Breast epithelium (tissue), 4 donors: ENCODE results near the gene TUSC2. TPM values are rescaled to one million over a fixed set of nuclear protein-coding genes. Genes with fewer than 3 reads are reported as not detected.

ENCODE experiments used
- DNase-seq, 2 donors: peaks; one replicate each; pipeline ENCODE4 v3.0.0-alpha.2; 2019; ENCODE audit warnings: low spot score in 2 of 2
- H3K27ac ChIP-seq, 2 donors: fragments of 200-600 bp; sonication (generic) in 1 of 2; one replicate each; pipeline ENCODE4 v1.5.1; 2016 to 2019; ENCODE audit warnings: mild to moderate bottlenecking in 1 of 2
- H3K27me3 ChIP-seq, 2 donors: fragments of 200-600 bp; sonication (generic) in 1 of 2; one replicate each; pipeline versions ENCODE4 v1.5.1 to v1.6.0; 2017 to 2019; ENCODE audit warnings: control low read depth in 1 of 2, mild to moderate bottlenecking in 1 of 2
- H3K36me3 ChIP-seq: fragments of 200-600 bp; one replicate; pipeline ENCODE4 v1.5.1; 2019
- H3K4me1 ChIP-seq, 2 donors: fragments of 200-600 bp; sonication (generic); one replicate each; pipeline ENCODE4 v1.5.1; 2016 to 2019; ENCODE audit warnings: control low read depth in 1 of 2
- H3K4me3 ChIP-seq, 3 donors: fragments of 200-600 bp; sonication (generic); 1 replicate in 2 of 3; 2 replicates in 1 of 3; pipeline ENCODE4 v1.5.1; 2016 to 2019; ENCODE audit warnings: mild to moderate bottlenecking in 3 of 3, moderate library complexity in 2 of 3
- H3K9me3 ChIP-seq, 2 donors: fragments of 200-600 bp; sonication (generic) in 1 of 2; one replicate each; pipeline ENCODE4 v1.5.1; 2016 to 2019; ENCODE audit warnings: control low read depth in 1 of 2
- POLR2A ChIP-seq: fragments of 450-650 bp; IDR thresholded peaks from one replicate; pipeline ENCODE4 v1.6.1; 2016; ENCODE audit warnings: antibody characterized with exemption, mild to moderate bottlenecking, moderate library complexity
- POLR2AphosphoS5 ChIP-seq, 3 donors: sonication (generic); formaldehyde crosslinking; IDR thresholded peaks; one replicate each; pipeline ENCODE4 v1.6.1; 2017; ENCODE audit warnings: antibody characterized with exemption in 3 of 3
- intact Hi-C: fragments of 100-400 bp; cut with DNase I; formaldehyde crosslinking; loops from one replicate; pipeline ENCODE4 v1.15.1; 2023; ENCODE audit warnings: low total_unique reads
- total RNA-seq, 3 donors: library from RNA; depleted of rRNA; stranded (reverse); fragments of >200 nt; gene quantifications; one replicate each; pipeline ENCODE4 v1.1.0, GENCODE V29; 2016
- TF ChIP-seq, protein P1 (sequence below), 3 donors: fragments of 450-650 bp; IDR thresholded peaks; one replicate each; pipeline ENCODE4 v1.5.1; 2016 to 2017; ENCODE audit warnings: antibody characterized with exemption in 3 of 3, mild to moderate bottlenecking in 3 of 3, moderate library complexity in 3 of 3

The TUSC2 gene
- total RNA-seq, 3 donors from 2014 or later: 18.1 to 25.9 (median 21.3) TPM

- Histone ChIP-seq H3K4me1 (no peaks in the 10 kb centered on the region), H3K27ac (no peak overlapping the region), H3K9me3 (no peaks in the 10 kb centered on the region), H3K36me3 (no peaks in the 10 kb centered on the region), H3K4me3 (no peak overlapping the region), H3K27me3 (no peaks in the 10 kb centered on the region)
- intact Hi-C loops: no loop called here
- TF ChIP-seq, protein P1, sequence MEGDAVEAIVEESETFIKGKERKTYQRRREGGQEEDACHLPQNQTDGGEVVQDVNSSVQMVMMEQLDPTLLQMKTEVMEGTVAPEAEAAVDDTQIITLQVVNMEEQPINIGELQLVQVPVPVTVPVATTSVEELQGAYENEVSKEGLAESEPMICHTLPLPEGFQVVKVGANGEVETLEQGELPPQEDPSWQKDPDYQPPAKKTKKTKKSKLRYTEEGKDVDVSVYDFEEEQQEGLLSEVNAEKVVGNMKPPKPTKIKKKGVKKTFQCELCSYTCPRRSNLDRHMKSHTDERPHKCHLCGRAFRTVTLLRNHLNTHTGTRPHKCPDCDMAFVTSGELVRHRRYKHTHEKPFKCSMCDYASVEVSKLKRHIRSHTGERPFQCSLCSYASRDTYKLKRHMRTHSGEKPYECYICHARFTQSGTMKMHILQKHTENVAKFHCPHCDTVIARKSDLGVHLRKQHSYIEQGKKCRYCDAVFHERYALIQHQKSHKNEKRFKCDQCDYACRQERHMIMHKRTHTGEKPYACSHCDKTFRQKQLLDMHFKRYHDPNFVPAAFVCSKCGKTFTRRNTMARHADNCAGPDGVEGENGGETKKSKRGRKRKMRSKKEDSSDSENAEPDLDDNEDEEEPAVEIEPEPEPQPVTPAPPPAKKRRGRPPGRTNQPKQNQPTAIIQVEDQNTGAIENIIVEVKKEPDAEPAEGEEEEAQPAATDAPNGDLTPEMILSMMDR (IDR thresholded peaks at IDR 0.05): no peak
- TF ChIP-seq POLR2AphosphoS5 (IDR thresholded peaks at IDR 0.05) (no peak), POLR2A (no peak)
- no peak for DNase-seq
These were observed 44.3 kb upstream of the TUSC2 start for GRCh38 chr3:50372349-50372748.

- Histone ChIP-seq H3K27me3 (no peaks in the 10 kb centered on the region), H3K9me3 (no peaks in the 10 kb centered on the region), H3K4me3 (no peak overlapping the region), H3K4me1 (no peaks in the 10 kb centered on the region), H3K36me3 (no peaks in the 10 kb centered on the region), H3K27ac (no peak overlapping the region)
- intact Hi-C loops: no loop called here
- DNase-seq: no peak
- TF ChIP-seq POLR2AphosphoS5 (IDR thresholded peaks at IDR 0.05): no peak
- TF ChIP-seq POLR2A: no peak
- TF ChIP-seq, protein P1 (IDR thresholded peaks at IDR 0.05): no peak
These were observed 43.2 kb upstream of the TUSC2 start for GRCh38 chr3:50371133-50371685.

DNA sequence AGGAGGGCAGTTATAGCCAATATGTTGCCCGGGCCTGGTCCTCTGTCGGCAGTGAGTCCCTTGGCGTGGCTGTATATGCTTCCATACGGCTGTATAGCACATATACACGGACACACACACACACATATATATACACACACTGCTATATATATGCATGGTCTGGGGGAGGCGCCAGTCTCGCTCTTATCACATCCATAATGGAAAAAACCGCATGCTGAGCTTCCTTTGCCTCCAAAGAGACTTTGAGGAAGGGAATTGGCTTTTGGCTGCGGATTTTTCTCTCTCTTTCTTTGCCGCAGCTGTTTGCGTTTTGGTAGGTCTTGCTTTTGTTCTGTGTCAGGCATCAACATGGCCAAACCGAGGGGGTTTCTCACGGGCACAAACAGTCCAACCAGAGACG is 42.6 kb upstream of the TUSC2 start:
- no peak overlapping the region for H3K4me3 ChIP-seq
- DNase-seq: no peak
- no peaks in the 10 kb centered on the region for H3K4me1 ChIP-seq
- H3K36me3 ChIP-seq: no peaks in the 10 kb centered on the region
- H3K9me3 ChIP-seq: no peaks in the 10 kb centered on the region
- no peak overlapping the region for H3K27ac ChIP-seq
- H3K27me3 ChIP-seq: no peaks in the 10 kb centered on the region
- TF ChIP-seq, protein P1 (IDR thresholded peaks at IDR 0.05): no peak
- TF ChIP-seq POLR2A: no peak
- no peak for TF ChIP-seq POLR2AphosphoS5 (IDR thresholded peaks at IDR 0.05)
- intact Hi-C loops: no loop called here

- H3K27ac ChIP-seq: no peak overlapping the region
- intact Hi-C loops: no loop called here
These were observed 41.1 kb upstream of the TUSC2 start for GRCh38 chr3:50369012-50369670.

DNA sequence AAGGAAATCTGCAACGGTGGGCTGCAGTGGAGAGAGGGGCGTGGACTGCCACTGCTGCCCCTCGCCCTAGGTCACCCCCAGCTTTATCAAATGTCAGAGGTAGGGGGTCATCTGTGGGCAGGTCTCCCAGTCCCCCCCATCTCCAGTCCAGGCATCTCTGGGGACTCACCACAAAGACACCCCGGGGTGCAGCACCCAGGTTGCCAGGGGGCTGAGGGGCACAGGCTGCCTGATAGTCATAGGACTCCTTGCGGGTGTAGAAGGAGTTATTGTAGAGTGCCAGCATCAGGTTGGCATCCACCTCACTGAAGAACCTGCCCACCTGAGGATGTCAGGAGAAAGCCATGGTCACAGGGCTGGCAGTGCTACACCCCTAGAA is 37.8 kb upstream of the TUSC2 start:
- no peak for DNase-seq
- Histone ChIP-seq H3K36me3 (no peaks in the 10 kb centered on the region), H3K4me1 (no peaks in the 10 kb centered on the region), H3K4me3 (peak overlapping the region in 2 of 3 donors; percentile 65 to 94), H3K27me3 (no peaks in the 10 kb centered on the region), H3K27ac (peak overlapping the region; percentile 70 to 78), H3K9me3 (no peaks in the 10 kb centered on the region)
- intact Hi-C loops: no loop called here
- no peak for TF ChIP-seq POLR2AphosphoS5 (IDR thresholded peaks at IDR 0.05)
- no peak for TF ChIP-seq POLR2A
- TF ChIP-seq, protein P1 (IDR thresholded peaks at IDR 0.05): no peak

More at GRCh38 chr3:50369012-50369670, 41.1 kb upstream of the TUSC2 start:
- Histone ChIP-seq H3K36me3 (no peaks in the 10 kb centered on the region), H3K9me3 (no peaks in the 10 kb centered on the region), H3K4me1 (no peaks in the 10 kb centered on the region), H3K4me3 (no peak overlapping the region), H3K27me3 (no peaks in the 10 kb centered on the region)
- TF ChIP-seq, protein P1 (IDR thresholded peaks at IDR 0.05): no peak
- no peak for TF ChIP-seq POLR2A
- TF ChIP-seq POLR2AphosphoS5 (IDR thresholded peaks at IDR 0.05): no peak
- DNase-seq: no peak
